ENCODE results near the gene DNAJB5.
"Not testable (repeated sequence)": the region's sequence is repeated elsewhere in the genome, so short reads cannot be mapped to it uniquely, and the experiment has no call there.

Gene DNAJB5

DNA sequence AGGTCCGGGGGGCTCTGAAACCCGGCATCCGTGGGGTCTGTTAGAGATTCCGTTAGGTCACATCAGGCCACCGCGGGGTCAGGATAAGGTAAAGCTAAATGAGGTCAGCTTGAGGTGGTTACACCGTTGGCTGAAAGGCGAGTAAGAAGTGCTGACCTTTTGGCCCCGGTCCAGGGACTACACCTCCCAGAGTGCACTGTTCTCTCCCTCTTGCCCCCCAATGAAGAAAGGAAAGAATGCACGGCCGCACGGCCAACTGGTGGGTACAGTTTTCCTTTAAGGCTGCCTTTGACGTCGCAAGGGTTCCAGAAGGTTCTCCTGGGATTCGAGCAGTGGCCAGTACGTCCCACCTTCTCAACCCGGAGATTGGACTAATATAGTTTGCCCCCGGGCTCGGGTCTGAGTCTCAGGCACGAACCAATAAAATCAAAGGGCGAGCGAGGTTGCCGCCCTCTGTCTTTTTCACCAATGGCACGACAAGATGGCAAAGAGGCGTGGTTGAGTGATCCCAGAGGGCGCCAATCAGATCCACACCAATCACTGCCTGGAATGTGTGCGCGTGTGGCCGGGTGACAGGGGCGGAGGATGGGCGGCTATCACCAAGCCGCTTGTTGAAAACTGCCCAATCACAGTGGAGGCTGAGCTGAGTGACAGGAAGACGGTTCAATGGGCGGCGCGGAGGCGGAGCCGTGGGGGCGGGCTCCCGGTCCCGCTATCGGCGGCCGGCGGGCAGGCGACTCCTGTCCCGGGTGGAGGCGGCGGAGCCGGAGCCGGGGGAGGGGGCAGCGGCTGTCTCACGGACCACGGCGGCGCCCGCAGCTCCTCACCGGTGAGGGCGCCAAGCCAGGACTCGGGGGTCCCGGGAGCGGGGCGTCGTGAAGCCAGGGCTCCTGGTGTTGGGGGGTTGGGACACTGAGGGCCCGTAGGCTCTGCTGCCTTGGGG, at the start of gene DNAJB5:
DNAJB5 (plus strand) TSS at position 743 of the 943 bp plus-strand sequence. CDS start 886 bp downstream, outside the sequence.
- peak; percentile 99 for DNase-seq

DNA sequence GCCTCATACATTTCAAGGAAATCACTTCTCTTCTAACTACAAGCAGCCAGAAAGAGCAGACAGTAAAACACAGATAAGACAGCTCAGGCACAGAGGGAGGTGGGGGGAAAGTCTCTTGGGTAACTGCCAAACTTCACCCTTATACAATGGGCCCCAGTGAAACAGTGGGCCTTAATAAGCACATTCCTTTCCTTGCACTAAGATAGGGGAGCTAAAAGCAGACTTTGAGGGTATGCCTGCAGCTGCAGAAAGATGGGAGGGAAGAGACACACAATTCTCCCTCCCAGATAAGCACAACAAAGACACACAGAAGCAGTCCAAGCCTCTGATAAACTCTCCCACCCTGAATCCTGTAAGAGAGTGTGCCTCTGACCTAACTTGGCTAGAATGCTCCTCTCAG, 49.6 kb upstream of the DNAJB5 start:
- not testable (repeated sequence) for DNase-seq

DNA sequence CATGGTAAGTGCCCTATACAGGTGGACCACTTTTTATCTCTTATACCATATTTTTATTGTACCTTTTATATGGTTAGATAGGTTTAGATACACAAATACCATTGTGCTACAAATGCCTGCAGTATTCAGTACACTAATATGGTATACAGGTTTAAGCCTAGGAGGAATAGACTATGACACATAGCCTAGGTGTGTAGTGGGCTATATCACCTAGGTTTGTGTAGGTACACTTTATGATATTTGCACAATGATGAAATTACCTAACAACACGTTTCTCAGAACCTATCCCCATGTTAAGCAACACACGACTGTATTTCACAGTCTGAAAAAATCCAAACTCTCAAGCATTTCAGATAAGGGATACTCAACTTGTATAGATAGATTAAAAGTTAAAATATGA, 41.1 kb upstream of the DNAJB5 start:
- no peak for DNase-seq

GRCh38 chr9:34954225-34954624, 35.3 kb upstream of the DNAJB5 start:
- DNase-seq: no peak

DNA sequence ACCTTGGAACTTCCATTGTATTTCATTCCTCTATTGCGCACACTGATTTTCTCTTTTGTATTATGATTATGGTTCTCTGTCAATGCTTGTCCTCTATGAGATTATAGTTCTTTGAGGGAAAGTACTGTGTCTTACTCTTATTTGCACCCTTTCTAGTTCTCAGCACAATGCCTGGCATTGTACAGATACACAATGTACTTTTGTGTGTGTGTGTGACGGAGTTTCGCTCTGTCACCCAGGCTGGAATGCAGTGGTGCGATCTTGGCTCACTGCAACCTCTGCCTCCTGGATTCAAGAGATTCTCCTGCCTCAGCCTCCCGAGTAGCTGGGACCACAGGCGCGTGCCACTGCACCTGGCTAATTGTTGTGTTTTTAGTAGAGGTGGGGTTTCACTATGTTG, 33.5 kb upstream of the DNAJB5 start:
- not testable (repeated sequence) for DNase-seq

DNA sequence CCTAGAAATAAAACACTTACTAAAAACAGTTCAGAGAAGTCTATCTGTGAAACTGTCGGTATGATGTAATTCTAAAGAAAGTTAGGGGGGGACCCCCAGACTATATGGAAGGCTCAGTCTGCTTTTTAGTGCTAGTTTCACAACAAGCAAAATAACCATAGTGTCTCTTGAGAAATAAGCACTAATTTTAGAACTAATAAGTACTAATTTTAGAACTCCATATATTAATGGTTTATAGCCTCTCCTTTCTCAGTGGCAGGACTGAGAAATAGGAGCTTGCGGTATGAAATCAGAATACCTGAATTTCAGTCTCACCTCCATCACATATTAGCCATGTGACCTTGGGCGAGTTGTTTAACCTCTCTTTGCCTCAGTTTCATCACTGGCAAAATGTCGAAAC, 32.9 kb upstream of the DNAJB5 start:
- DNase-seq: no peak

DNA sequence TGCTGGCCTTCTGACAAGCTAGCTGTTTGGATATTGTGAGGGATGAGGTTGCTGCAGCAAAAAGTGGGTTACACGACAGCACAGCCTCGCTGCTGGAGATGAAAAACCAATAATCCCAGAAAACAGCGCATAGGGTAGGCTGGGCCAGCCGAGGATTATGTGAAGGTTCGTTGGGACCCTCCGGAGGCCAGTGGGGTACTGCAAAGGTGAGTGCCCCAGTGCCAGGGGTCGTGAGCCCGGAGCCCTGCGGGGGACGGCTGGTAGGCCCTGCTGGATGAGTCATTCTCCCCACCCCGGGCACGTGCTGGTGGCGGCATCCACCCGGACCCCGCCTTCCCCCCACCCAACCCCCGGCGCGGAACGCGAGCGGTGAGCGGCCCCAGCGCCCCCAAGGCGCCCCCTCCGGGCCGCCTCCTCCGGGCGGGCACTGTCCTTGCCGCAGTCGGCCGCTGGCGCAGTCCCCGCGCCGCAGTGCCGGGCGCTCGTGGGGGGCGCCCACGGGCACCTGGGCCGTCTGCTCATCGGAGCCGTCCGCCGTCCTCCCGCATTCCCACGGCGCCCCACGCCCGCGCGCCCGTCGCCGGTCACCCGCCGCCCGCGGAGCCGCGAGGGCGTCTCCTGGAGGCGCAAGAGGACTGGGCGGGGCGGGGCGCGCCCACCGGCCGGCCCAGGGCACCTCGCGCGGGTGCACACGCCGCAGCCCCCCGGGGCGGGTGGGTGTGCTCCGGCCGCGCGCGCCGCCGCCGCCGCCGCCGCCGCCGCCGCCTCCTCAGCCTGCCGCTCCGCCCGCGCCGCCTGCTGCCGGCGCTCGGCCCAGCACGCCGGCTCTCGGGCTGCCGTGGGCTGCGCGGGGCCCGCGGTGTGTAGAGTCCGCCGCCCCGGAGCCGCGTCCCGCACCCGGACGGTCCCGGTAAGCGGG, 31.8 kb upstream of the DNAJB5 start, which contains the start of gene PHF24:
PHF24 (plus strand) TSS at position 794 of the 919 bp plus-strand sequence. CDS start 13,014 bp downstream, outside the sequence.
- DNase-seq: no peak

DNA sequence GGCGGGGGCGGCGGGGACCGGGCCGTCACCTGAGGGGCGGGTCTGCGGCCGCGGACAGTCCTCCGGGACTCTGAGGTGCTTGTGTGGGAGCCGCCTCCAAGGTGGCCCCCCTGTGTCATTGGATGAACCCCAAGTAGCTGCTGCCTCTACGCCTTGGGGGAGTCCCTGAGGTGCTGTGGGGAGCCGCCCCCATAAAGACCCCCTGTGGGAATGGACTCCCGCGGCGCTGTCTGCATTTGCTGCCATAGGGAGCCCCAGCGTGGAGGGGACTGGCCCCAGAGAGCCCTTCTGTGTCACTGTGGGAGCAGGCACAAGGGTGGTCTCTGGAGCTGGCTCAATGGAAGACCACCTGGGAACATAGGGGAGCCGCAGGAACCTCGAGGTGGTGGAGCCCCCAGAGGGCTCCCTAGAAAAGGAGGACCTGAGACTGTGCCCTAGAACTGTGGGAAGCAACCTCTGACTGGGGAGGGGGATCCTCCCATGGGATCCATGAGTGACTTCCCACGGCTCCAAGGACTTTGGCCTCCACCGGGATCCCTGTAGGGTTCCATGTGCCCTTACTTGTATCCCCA, 31.0 kb upstream of the DNAJB5 start:
- no peak for DNase-seq

DNA sequence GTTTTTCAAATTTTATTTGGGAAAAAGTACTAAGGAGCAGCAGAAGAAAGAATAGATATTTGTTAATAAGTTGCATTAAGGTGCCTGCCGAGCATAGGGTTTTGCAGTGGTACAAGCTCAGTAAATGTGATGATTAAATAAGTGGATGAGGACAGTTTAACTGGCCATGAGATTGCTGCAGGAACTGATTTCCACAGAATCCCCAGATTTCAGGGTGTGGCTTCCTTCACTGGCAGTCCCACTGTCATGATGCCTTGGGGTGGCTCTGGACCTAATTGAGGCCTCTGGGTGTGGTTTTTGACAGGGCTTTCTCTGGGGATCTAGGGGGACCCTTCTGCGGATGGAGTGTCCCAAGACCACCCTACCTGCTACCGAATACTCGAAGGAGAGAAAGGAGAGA, 30.1 kb upstream of the DNAJB5 start:
- no peak for DNase-seq

DNA sequence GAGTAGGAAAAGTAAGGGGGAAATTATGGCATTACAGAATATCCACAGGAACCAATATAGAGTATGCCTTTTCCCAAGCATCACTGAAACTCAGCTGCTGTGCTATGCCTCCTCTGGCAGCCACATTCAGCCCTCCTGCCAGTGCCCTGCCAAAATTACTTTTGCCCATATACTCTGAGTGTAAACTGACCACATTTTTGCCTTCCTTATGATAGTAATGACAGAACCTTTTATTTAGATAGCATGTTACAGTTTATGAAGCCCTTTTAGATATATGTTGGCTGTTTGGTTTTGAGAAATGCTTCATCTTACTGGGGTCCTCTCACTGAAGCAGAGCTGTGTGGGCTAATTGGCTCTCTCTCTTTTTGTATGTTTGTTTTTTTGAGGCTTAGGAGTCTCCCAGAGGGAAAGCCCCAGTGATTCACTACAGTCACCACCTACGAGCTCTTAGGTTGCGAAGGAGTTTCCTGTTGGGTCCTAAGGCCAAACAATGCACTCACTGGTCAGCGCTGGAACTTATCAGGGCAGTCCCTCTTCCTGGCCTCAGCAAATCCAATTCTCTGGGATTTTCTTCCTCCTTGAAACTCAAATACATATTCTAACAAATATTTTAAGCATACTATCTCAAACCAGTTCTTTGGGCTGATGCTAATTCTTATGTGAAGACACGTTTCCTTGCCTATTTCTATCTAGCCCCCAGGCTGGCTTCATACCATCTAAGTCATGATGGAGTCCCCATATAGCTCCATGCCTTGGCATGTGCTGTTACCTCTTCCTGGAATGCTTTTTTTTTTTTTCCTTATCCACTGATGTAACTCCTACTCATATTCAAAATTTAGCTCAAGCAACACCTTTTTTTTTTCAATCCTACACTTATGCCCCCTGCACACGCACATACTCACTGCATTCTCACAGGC, 27.7 kb upstream of the DNAJB5 start:
- no peak for DNase-seq

- DNase-seq: no peak
Observed at GRCh38 chr9:34962546-34962945, 27.0 kb upstream of the DNAJB5 start.

DNA sequence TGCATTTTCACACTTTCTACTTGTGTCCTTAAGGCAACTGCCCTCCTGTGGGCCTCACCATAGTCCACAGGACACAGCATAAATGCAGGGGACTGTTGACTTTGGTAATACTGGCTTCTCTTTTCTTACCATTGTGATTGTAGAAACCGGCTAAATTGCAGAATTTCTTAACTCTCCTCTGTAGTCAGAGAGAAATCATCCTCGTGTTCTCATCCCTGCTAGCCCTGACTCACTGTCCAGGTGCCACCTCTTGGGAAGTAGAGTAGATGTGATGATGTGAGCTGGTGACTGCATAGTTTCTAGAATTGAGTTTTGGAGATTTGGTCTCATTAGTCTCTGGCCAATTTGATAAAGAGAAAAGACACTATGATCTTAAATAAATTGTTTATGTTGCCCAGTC, 26.0 kb upstream of the DNAJB5 start:
- DNase-seq: no peak

GRCh38 chr9:34964458-34964857, 25.1 kb upstream of the DNAJB5 start:
- DNase-seq: no peak

- no peak for DNase-seq
Observed at GRCh38 chr9:34971146-34971811, 18.3 kb upstream of the DNAJB5 start.

GRCh38 chr9:34974664-34975063, 14.9 kb upstream of the DNAJB5 start:
- no peak for DNase-seq

DNA sequence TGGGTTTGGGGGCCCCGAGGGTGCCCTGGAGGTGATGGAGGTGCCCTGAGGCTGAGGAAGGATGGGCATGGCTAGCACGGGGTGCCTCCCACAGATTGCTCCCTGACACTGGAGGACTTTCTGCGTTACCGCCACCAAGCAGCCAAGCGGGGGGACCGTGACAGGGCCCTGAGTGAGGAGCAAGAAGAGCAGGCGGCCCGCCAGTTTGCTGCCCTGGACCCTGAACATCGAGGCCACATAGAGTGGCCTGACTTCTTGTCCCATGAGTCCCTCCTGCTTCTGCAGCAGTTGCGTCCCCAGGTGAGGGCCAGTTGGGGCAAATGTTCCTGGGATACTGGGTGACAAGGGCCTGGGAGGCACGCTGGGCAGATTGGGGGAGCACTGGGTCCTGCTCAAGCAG, 13.1 kb upstream of the DNAJB5 start:
- DNase-seq: no peak

- DNase-seq: no peak
Observed at GRCh38 chr9:34976992-34977391, 12.6 kb upstream of the DNAJB5 start.

- no peak for DNase-seq
Observed at GRCh38 chr9:34980181-34980761, 9.3 kb upstream of the DNAJB5 start.

- DNase-seq: no peak
Observed at GRCh38 chr9:34982361-34982760, 7.2 kb upstream of the DNAJB5 start.

DNA sequence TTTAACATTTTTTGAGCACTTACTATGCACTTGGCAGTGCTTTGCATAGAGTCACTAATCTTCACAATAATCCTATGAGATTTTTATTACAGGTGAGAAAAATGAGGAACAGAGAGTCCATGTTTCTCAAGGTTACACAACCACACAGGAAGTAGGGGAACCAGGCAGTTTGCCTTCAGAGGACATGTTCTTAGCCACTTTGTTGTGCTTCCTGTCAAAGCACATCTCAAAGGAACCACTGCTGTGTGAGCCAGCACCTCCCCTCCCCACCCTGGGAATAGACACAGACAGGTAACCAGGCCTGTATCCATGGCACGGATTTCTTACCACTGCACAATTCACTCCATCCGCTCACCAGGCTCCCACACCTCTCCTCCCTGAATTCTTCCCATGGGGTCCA, 6.3 kb upstream of the DNAJB5 start:
- DNase-seq: peak; percentile 5 to 11

DNA sequence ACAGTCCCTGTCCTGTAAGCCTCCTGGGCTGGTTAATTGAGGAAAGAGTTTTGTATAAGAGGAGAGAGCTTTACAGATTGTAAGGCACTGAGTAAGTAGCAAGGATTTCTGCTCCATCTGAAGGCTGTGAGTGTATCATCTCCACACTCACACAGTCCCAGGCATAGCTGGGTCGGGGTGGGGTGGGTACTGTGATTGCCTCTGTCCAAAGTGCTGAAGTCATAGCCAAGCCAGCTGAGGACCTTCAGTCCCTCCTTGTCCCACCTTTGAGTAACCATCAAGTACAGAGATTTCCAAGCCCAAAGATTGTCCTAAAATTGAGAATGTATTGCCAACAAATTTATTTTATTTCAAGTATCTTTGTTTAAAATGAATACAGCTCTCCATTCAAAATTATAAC, 5.5 kb upstream of the DNAJB5 start:
- DNase-seq: peak; percentile 26 to 46

All from Kasumi-1 (cell line).